H1 (cell line): ENCODE results near the gene CIROP. TPM values are rescaled to one million over a fixed set of nuclear protein-coding genes. Genes with fewer than 3 reads are reported as not detected.

Experiments used
- CTCF ChIA-PET: fragments of 300-600 bp; sonication (Branson Sonifier 250); formaldehyde crosslinking; loops from one replicate; lab custom pipeline; 2021; ENCODE audit not compliant: partially characterized antibody; lab: Charles Lee
- POLR2A ChIA-PET: fragments of 300-600 bp; sonication (Branson Sonifier 250); formaldehyde crosslinking; loops from one replicate; lab custom pipeline; 2021; ENCODE audit warnings: inconsistent platforms; ENCODE audit not compliant: partially characterized antibody; lab: Charles Lee
- DNase-seq, 2 experiments: peaks; one replicate each; pipeline versions ENCODE4 v3.0.0 to v3.0.0-alpha.2; 2010 to 2022; ENCODE audit warnings: low spot score in 2 of 2, low read depth in 1 of 2, mixed read lengths in 1 of 2
- FAIRE-seq: peaks from 2 replicates; lab custom pipeline; 2011; peaks lifted over from hg19 to GRCh38; lab: Jason Lieb, UNC
- H2AFZ ChIP-seq: 2 replicates; pipeline ENCODE4 v1.8.1; 2012; ENCODE audit warnings: low read length, inconsistent platforms
- H2AK5ac ChIP-seq: 2 replicates; pipeline ENCODE4 v1.6.1; 2013; ENCODE audit warnings: low read depth, low read length
- H2BK120ac ChIP-seq: replicated peaks from 2 replicates; pipeline ENCODE3; 2013; ENCODE audit warnings: low read depth, low read length, inconsistent platforms
- H2BK12ac ChIP-seq: 2 replicates; pipeline ENCODE4 v1.6.1; 2013; ENCODE audit warnings: low read depth, low read length
- H2BK15ac ChIP-seq: 2 replicates; pipeline ENCODE4 v1.6.1; 2013; ENCODE audit warnings: low read length
- H2BK20ac ChIP-seq: 2 replicates; pipeline ENCODE4 v1.6.1; 2013; ENCODE audit warnings: low read length
- H2BK5ac ChIP-seq: 2 replicates; pipeline ENCODE4 v1.6.1; 2013; ENCODE audit warnings: low read depth, low read length
- H3K14ac ChIP-seq: 2 replicates; pipeline ENCODE4 v1.6.1; 2013; ENCODE audit warnings: inconsistent platforms; ENCODE audit not compliant: insufficient read length
- H3K18ac ChIP-seq: 2 replicates; pipeline ENCODE4 v1.6.1; 2013; ENCODE audit warnings: low read length; ENCODE audit errors: extremely low read depth
- H3K23ac ChIP-seq: 2 replicates; pipeline ENCODE4 v1.6.1; 2013; ENCODE audit warnings: inconsistent platforms; ENCODE audit not compliant: insufficient read length
- H3K23me2 ChIP-seq: 2 replicates; pipeline ENCODE4 v1.6.1; 2013; ENCODE audit warnings: low read depth, low read length
- H3K27ac ChIP-seq: 2 replicates; pipeline ENCODE4 v1.6.1; 2011; ENCODE audit warnings: low read depth, low read length, inconsistent platforms
- H3K27me3 ChIP-seq, 4 experiments: replicated peaks in 1 of 4; 1 replicate in 1 of 4; 2 replicates in 3 of 4; pipeline versions ENCODE4 v1.6.1 to v1.8.1; 2011 to 2013; ENCODE audit warnings: low read length in 3 of 4, mild to moderate bottlenecking in 3 of 4, inconsistent platforms in 2 of 4, mixed read lengths in 2 of 4, moderate library complexity in 1 of 4; ENCODE audit not compliant: control insufficient read depth in 3 of 4, insufficient read depth in 3 of 4; ENCODE audit errors: extremely low read depth in 1 of 4
- H3K36me3 ChIP-seq, 4 experiments: 2 replicates each; pipeline versions ENCODE4 v1.6.1 to v1.8.1; 2011 to 2013; ENCODE audit warnings: mild to moderate bottlenecking in 4 of 4, low read length in 3 of 4, moderate library complexity in 2 of 4, control low read depth in 1 of 4, inconsistent platforms in 1 of 4; ENCODE audit not compliant: insufficient read depth in 4 of 4, control insufficient read depth in 2 of 4
- H3K4ac ChIP-seq: replicated peaks from 2 replicates; pipeline ENCODE3; 2013; ENCODE audit warnings: low read length, low read depth, mixed read lengths, inconsistent platforms; ENCODE audit not compliant: insufficient read length
- H3K4me1 ChIP-seq, 4 experiments: replicated peaks in 1 of 4; 1 replicate in 1 of 4; 2 replicates in 3 of 4; pipeline versions ENCODE4 v1.6.1 to v1.8.1; 2011 to 2013; ENCODE audit warnings: low read length in 3 of 4, inconsistent platforms in 2 of 4, mixed read lengths in 1 of 4; ENCODE audit not compliant: insufficient read depth in 4 of 4, control insufficient read depth in 3 of 4
- H3K4me2 ChIP-seq, 2 experiments: 2 replicates each; pipeline versions ENCODE4 v1.6.1 to v1.8.1; 2011 to 2013; ENCODE audit warnings: low read depth in 2 of 2, low read length in 2 of 2, control low read depth in 1 of 2, inconsistent platforms in 1 of 2, mild to moderate bottlenecking in 1 of 2; ENCODE audit not compliant: insufficient read depth in 1 of 2
- H3K4me3 ChIP-seq, 4 experiments: fragments of 200-600, 300-600 bp in 1 of 4; sonication (generic), shearing (Covaris generic), sonication (Bioruptor Twin) in 1 of 4; 2 replicates each; pipeline versions ENCODE4 v1.5.1 to v1.8.1; 2011 to 2016; ENCODE audit warnings: low read length in 4 of 4, low read depth in 3 of 4, control low read depth in 2 of 4, inconsistent platforms in 2 of 4, mild to moderate bottlenecking in 2 of 4, mixed read lengths in 1 of 4, moderate library complexity in 1 of 4; ENCODE audit not compliant: insufficient read depth in 2 of 4; ENCODE audit errors: extremely low read depth in 1 of 4
- H3K56ac ChIP-seq: replicated peaks from 2 replicates; pipeline ENCODE3; 2013; ENCODE audit warnings: low read depth, mild to moderate bottlenecking, mixed read lengths, low read length, inconsistent platforms; ENCODE audit not compliant: insufficient read length
- H3K79me1 ChIP-seq: 2 replicates; pipeline ENCODE4 v1.6.1; 2013; ENCODE audit warnings: low read depth, low read length, control low read depth
- H3K79me2 ChIP-seq, 2 experiments: 2 replicates each; pipeline versions ENCODE4 v1.6.1 to v1.8.1; 2012 to 2013; ENCODE audit warnings: low read length in 2 of 2, mild to moderate bottlenecking in 2 of 2, inconsistent platforms in 1 of 2; ENCODE audit not compliant: insufficient read depth in 2 of 2, control insufficient read depth in 1 of 2
- H3K9ac ChIP-seq, 4 experiments: replicated peaks in 1 of 4; 1 replicate in 1 of 4; 2 replicates in 3 of 4; pipeline versions ENCODE4 v1.6.1 to v1.8.1; 2011 to 2013; ENCODE audit warnings: low read depth in 3 of 4, low read length in 3 of 4, control low read depth in 2 of 4, mild to moderate bottlenecking in 2 of 4, moderate library complexity in 2 of 4, inconsistent platforms in 1 of 4; ENCODE audit errors: extremely low read depth in 1 of 4
- H3K9me3 ChIP-seq, 2 experiments: 2 replicates each; pipeline versions ENCODE4 v1.6.1 to v1.8.1; 2012 to 2013; ENCODE audit warnings: mild to moderate bottlenecking in 2 of 2, moderate library complexity in 2 of 2, control low read depth in 1 of 2, inconsistent platforms in 1 of 2, low read depth in 1 of 2, low read length in 1 of 2, mixed read lengths in 1 of 2; ENCODE audit not compliant: insufficient read depth in 2 of 2
- H4K20me1 ChIP-seq, 2 experiments: replicated peaks in 1 of 2; 2 replicates each; pipeline versions ENCODE3 to v1.8.1; 2011 to 2013; ENCODE audit warnings: inconsistent platforms in 2 of 2, low read length in 2 of 2, mild to moderate bottlenecking in 1 of 2; ENCODE audit not compliant: insufficient read depth in 2 of 2, control insufficient read depth in 1 of 2
- H4K5ac ChIP-seq: 2 replicates; pipeline ENCODE4 v1.6.1; 2013; ENCODE audit warnings: low read length, low read depth, mixed read lengths, inconsistent platforms; ENCODE audit not compliant: insufficient read length
- H4K8ac ChIP-seq: 2 replicates; pipeline ENCODE4 v1.8.0; 2013; ENCODE audit warnings: mild to moderate bottlenecking, moderate library complexity, low read length, inconsistent platforms; ENCODE audit not compliant: insufficient read depth; ENCODE audit errors: extremely low read depth
- H4K91ac ChIP-seq: replicated peaks from 2 replicates; pipeline ENCODE3; 2013; ENCODE audit warnings: low read length, mixed read lengths, inconsistent platforms; ENCODE audit not compliant: insufficient read length
- BRCA1 ChIP-seq: IDR thresholded peaks from 2 replicates; pipeline ENCODE4 v1.6.1; 2012; ENCODE audit warnings: low read depth, low read length, improper control_type of control experiment
- CTCF ChIP-seq, 3 experiments: IDR thresholded peaks; 1 replicate in 2 of 3; 2 replicates in 1 of 3; pipeline versions ENCODE4 v1.5.1 to v1.6.1; 2011; ENCODE audit warnings: low read length in 3 of 3, mild to moderate bottlenecking in 3 of 3, inconsistent platforms in 2 of 3, low read depth in 1 of 3, moderate library complexity in 1 of 3; ENCODE audit not compliant: insufficient read depth in 1 of 3; ENCODE audit errors: control extremely low read depth in 1 of 3
- E2F6 ChIP-seq: IDR thresholded peaks from 2 replicates; pipeline ENCODE4 v1.6.1; 2012; ENCODE audit warnings: inconsistent platforms
- MAFK ChIP-seq: IDR thresholded peaks from 2 replicates; pipeline ENCODE4 v1.6.1; 2012; ENCODE audit warnings: low read depth, mild to moderate bottlenecking, improper control_type of control experiment, low read length
- POLR2A ChIP-seq, 2 experiments: IDR thresholded peaks; 1 replicate in 1 of 2; 2 replicates in 1 of 2; pipeline ENCODE4 v1.6.1; 2011; ENCODE audit warnings: low read depth in 2 of 2, low read length in 2 of 2, mild to moderate bottlenecking in 2 of 2; ENCODE audit errors: control extremely low read depth in 1 of 2
- POLR2AphosphoS5 ChIP-seq: IDR thresholded peaks from 2 replicates; pipeline ENCODE4 v1.6.1; 2011; ENCODE audit warnings: low read depth, low read length
- RFX5 ChIP-seq: IDR thresholded peaks from 2 replicates; pipeline ENCODE4 v1.6.1; 2011; ENCODE audit warnings: low read depth, low read length, improper control_type of control experiment, borderline replicate concordance
- SIX5 ChIP-seq: IDR thresholded peaks from 2 replicates; pipeline ENCODE4 v1.6.1; 2011; ENCODE audit warnings: mild to moderate bottlenecking, low read depth, low read length
- TAF1 ChIP-seq: IDR thresholded peaks from 2 replicates; pipeline ENCODE4 v1.6.1; 2011; ENCODE audit warnings: mild to moderate bottlenecking, low read depth, low read length
- WGBS, 2 experiments: shearing (Covaris generic) in 1 of 2; methylation state at CpG; one replicate each; pipeline versions ENCODE4 v1.1.6 to v1.1.7; 2013 to 2015; ENCODE audit warnings: low lambda C conversion rate in 2 of 2, mixed read lengths in 2 of 2, inconsistent platforms in 1 of 2, low coverage in 1 of 2, missing lambda C conversion rate in 1 of 2; ENCODE audit not compliant: insufficient replicate concordance in 2 of 2, insufficient coverage in 1 of 2, insufficient read length in 1 of 2; ENCODE audit errors: extremely low coverage in 1 of 2, missing lambda C conversion rate in 1 of 2; 5-methylcytosine and 5-hydroxymethylcytosine counted together
- polyA plus RNA-seq, 7 experiments: library from polyadenylated mRNA; depleted of rRNA in 3 of 7; stranded (reverse) in 5 of 7; unstranded in 2 of 7; fragments of >200 nt in 5 of 7; fragments of 200-250 nt in 2 of 7; gene quantifications; 1 replicate in 5 of 7; 2 replicates in 1 of 7; 4 replicates in 1 of 7; pipeline versions ENCODE4 v1.2.1 to v1.2.3, GENCODE V29; 2011 to 2013; ENCODE audit warnings: missing spikeins in 2 of 7, mixed read lengths in 2 of 7
- total RNA-seq: library from RNA; stranded (reverse); fragmentation: NEBNext Ultra II Directional; extraction: Animal tissue kit (Norgen Biotek cat#: 25700); gene quantifications from 2 replicates; pipeline ENCODE4 v1.2.1, GENCODE V29; 2021

The CIROP gene
- total and polyA plus RNA-seq, 2 of the 8 experiments (the other 6 are each of a cell fraction or from before 2014, with no cell fraction given) = 0.06 TPM; not detected in 1

- Histone ChIP-seq H3K79me1 (peaks cover 2% of the 10 kb centered on the region; the same call in 1 of the 2 replicates), H2BK5ac (no peak overlapping the region), H4K8ac (no peak overlapping the region), H2AFZ (no peak overlapping the region), H2BK15ac (no peak overlapping the region), H3K4ac (no peak overlapping the region), H3K14ac (no peak overlapping the region), H3K36me3 (peaks cover 27 to 76% (median 56%) of the 10 kb centered on the region in 4 experiments), H2BK20ac (no peak overlapping the region), H3K9ac (no peak overlapping the region), H3K9me3 (no peaks in the 10 kb centered on the region), H3K4me3 (no peak overlapping the region), H2BK12ac (no peak overlapping the region), H3K23ac (no peak overlapping the region), H3K18ac (no peak overlapping the region), H3K4me1 (no peaks in the 10 kb centered on the region; a peak in 1 of 7 replicates), H2BK120ac (no peak overlapping the region), H3K27me3 (no peaks in the 10 kb centered on the region), H2AK5ac (no peak overlapping the region), H4K5ac (no peak overlapping the region), H3K27ac (no peak overlapping the region), H3K23me2 (peaks cover 5% of the 10 kb centered on the region; the same call in 1 of the 2 replicates), H3K4me2 (no peak overlapping the region), H4K91ac (no peak overlapping the region), H4K20me1 (peaks cover 6 to 9% of the 10 kb centered on the region in 2 experiments), H3K56ac (no peak overlapping the region), H3K79me2 (peaks cover 16 to 42% of the 10 kb centered on the region in 2 experiments)
- WGBS, 2 experiments = 97% methylated on average over 4 of the region's 4 CpGs; no CpG with 5 or more reads in 1 of the 2 experiments
- CTCF ChIA-PET = interaction anchor here (0.6 to 4.6 kb wide), 12 partner anchors 10 to 290 kb away, joined by 3 to 56 read pairs (median 3); no protein-coding TSS in a partner anchor
- FAIRE-seq = no peak
- no peak for DNase-seq
- POLR2A ChIA-PET = interaction anchor here (0.7 to 2.5 kb wide), 10 partner anchors 10 to 94 kb away, joined by 3 to 14 read pairs (median 4); partner anchors contain the start of gene SLC7A8
- TF ChIP-seq CTCF (IDR thresholded peaks at IDR 0.05; ENCODE audit: control extremely low read depth in 1 of 3, insufficient read depth in 1 of 3, low read depth in 1 of 3, low read length in 3 of 3) (no peak), MAFK (no peak), RFX5 (no peak), TAF1 (no peak), POLR2AphosphoS5 (no peak), BRCA1 (no peak), POLR2A (IDR thresholded peaks at IDR 0.05; ENCODE audit: control extremely low read depth in 1 of 2, low read depth in 2 of 2, low read length in 2 of 2) (no peak), SIX5 (no peak), E2F6 (no peak)
These were observed 14.5 kb downstream of the CIROP start for GRCh38 chr14:23090254-23090636.
